Osteoblast (primary cell): ENCODE measurements around the gene PAQR8. TPM values are rescaled to one million over a fixed set of nuclear protein-coding genes. Genes with fewer than 3 reads are reported as not detected.

ENCODE experiments used
- DNase-seq: peaks from one replicate; pipeline ENCODE4 v3.0.0; 2011; ENCODE audit warnings: low spot score, mixed read lengths; ENCODE audit not compliant: insufficient read length; ENCODE audit errors: missing footprints
- H2AFZ ChIP-seq: 2 replicates; pipeline ENCODE4 v1.6.0; 2011; ENCODE audit warnings: mild to moderate bottlenecking, low read length
- H3K27ac ChIP-seq: 2 replicates; pipeline ENCODE4 v1.5.1; 2011; ENCODE audit warnings: mild to moderate bottlenecking, low read depth, low read length, moderate library complexity
- H3K27me3 ChIP-seq: 2 replicates; pipeline ENCODE4 v1.6.0; 2012; ENCODE audit warnings: mild to moderate bottlenecking, control low read depth, inconsistent platforms, low read length, moderate library complexity; ENCODE audit not compliant: insufficient read depth
- H3K36me3 ChIP-seq: 2 replicates; pipeline ENCODE4 v1.5.1; 2011; ENCODE audit warnings: mild to moderate bottlenecking, low read length, control low read depth, moderate library complexity; ENCODE audit not compliant: insufficient read depth
- H3K4me1 ChIP-seq: 2 replicates; pipeline ENCODE4 v1.5.1; 2011; ENCODE audit warnings: mild to moderate bottlenecking, low read length, control low read depth, moderate library complexity; ENCODE audit not compliant: insufficient read depth
- H3K4me2 ChIP-seq: 2 replicates; pipeline ENCODE4 v1.6.0; 2011; ENCODE audit warnings: mild to moderate bottlenecking, low read length; ENCODE audit not compliant: insufficient read depth
- H3K4me3 ChIP-seq: fragments of 200-600 bp; sonication (generic); 3 replicates; pipeline ENCODE4 v1.5.1; 2012; ENCODE audit warnings: mild to moderate bottlenecking, low read length, inconsistent platforms; ENCODE audit not compliant: insufficient read depth
- H3K79me2 ChIP-seq: 2 replicates; pipeline ENCODE4 v1.6.0; 2012; ENCODE audit warnings: mild to moderate bottlenecking, low read length, control low read depth, inconsistent platforms; ENCODE audit not compliant: insufficient read depth
- H3K9me3 ChIP-seq: 2 replicates; pipeline ENCODE4 v1.5.1; 2011; ENCODE audit warnings: low read depth, low read length, control low read depth
- H4K20me1 ChIP-seq: 2 replicates; pipeline ENCODE4 v1.6.0; 2012; ENCODE audit warnings: mild to moderate bottlenecking, low read length, control low read depth; ENCODE audit not compliant: insufficient read depth
- CTCF ChIP-seq: IDR thresholded peaks from 2 replicates; pipeline ENCODE4 v1.5.1; 2011; ENCODE audit warnings: mild to moderate bottlenecking, low read depth, low read length, moderate library complexity; ENCODE audit errors: extremely low read depth
- total RNA-seq: library from RNA; depleted of rRNA; stranded (reverse); fragments of >200 nt; gene quantifications from 2 replicates; pipeline ENCODE4 v1.2.3, GENCODE V29; 2012

Gene PAQR8
- total RNA-seq, 1 donor: 3.6 TPM

GRCh38 chr6:52317841-52318581 is 43.9 kb upstream of the PAQR8 start:
- Histone ChIP-seq H3K79me2 (no peaks in the 10 kb centered on the region), H3K36me3 (no peaks in the 10 kb centered on the region), H3K4me2 (no peak overlapping the region), H3K4me1 (peaks cover 6% of the 10 kb centered on the region), H3K27ac (no peak overlapping the region), H4K20me1 (no peaks in the 10 kb centered on the region), H3K4me3 (no peak overlapping the region), H3K27me3 (peaks cover 2% of the 10 kb centered on the region), H3K9me3 (no peaks in the 10 kb centered on the region), H2AFZ (no peak overlapping the region)
- no peak for TF ChIP-seq CTCF
- peak; percentile 81 for DNase-seq

GRCh38 chr6:52324189-52324588 is 37.8 kb upstream of the PAQR8 start:
- DNase-seq: no peak
- no peaks in the 10 kb centered on the region for H4K20me1 ChIP-seq
- H3K36me3 ChIP-seq: no peaks in the 10 kb centered on the region
- H2AFZ ChIP-seq: no peak overlapping the region
- H3K4me3 ChIP-seq: no peak overlapping the region
- no peak for TF ChIP-seq CTCF
- H3K27me3 ChIP-seq: no peaks in the 10 kb centered on the region
- peaks cover 2% of the 10 kb centered on the region for H3K4me1 ChIP-seq
- H3K27ac ChIP-seq: no peak overlapping the region
- H3K79me2 ChIP-seq: no peaks in the 10 kb centered on the region
- H3K4me2 ChIP-seq: no peak overlapping the region
- no peaks in the 10 kb centered on the region for H3K9me3 ChIP-seq

- DNase-seq: no peak
- Histone ChIP-seq H3K79me2 (no peaks in the 10 kb centered on the region), H3K27me3 (no peaks in the 10 kb centered on the region), H4K20me1 (no peaks in the 10 kb centered on the region), H3K27ac (no peak overlapping the region), H2AFZ (no peak overlapping the region), H3K36me3 (no peaks in the 10 kb centered on the region), H3K9me3 (no peaks in the 10 kb centered on the region), H3K4me2 (no peak overlapping the region), H3K4me3 (no peak overlapping the region), H3K4me1 (no peaks in the 10 kb centered on the region)
- no peak for TF ChIP-seq CTCF
These were observed 36.1 kb upstream of the PAQR8 start for GRCh38 chr6:52325695-52326471.

- H3K4me1 ChIP-seq: peaks cover 4% of the 10 kb centered on the region
- H3K9me3 ChIP-seq: no peaks in the 10 kb centered on the region
- no peaks in the 10 kb centered on the region for H3K27me3 ChIP-seq
- no peak for TF ChIP-seq CTCF
- H3K36me3 ChIP-seq: no peaks in the 10 kb centered on the region
- H2AFZ ChIP-seq: no peak overlapping the region
- no peak overlapping the region for H3K4me2 ChIP-seq
- DNase-seq: no peak
- H4K20me1 ChIP-seq: no peaks in the 10 kb centered on the region
- H3K27ac ChIP-seq: no peak overlapping the region
- H3K79me2 ChIP-seq: no peaks in the 10 kb centered on the region
- H3K4me3 ChIP-seq: no peak overlapping the region
These were observed 35.2 kb upstream of the PAQR8 start for GRCh38 chr6:52326540-52327364.
